ENCODE results near the gene GPC3. TPM values are rescaled to one million over a fixed set of nuclear protein-coding genes. Genes with fewer than 3 reads are reported as not detected.

Gene GPC3
- total and polyA plus RNA-seq, 2 donors (not counting 3 experiments of a cell fraction or from before 2014, with no cell fraction given) = not detected

- Histone ChIP-seq H3K4me3 (replicated peaks in 1 of 3; ENCODE audit: insufficient read depth in 1 of 3, low read depth in 1 of 3, low read length in 3 of 3) (no peak overlapping the region), H3K9me1 (replicated peaks; ENCODE audit: control insufficient read depth, extremely low read depth, insufficient read depth, low read length) (no peaks in the 10 kb centered on the region), H3K36me3 (ENCODE audit: control insufficient read depth in 2 of 2, extremely low read depth in 1 of 2, insufficient read depth in 2 of 2, low read length in 2 of 2) (no peaks in the 10 kb centered on the region), H3K9ac (replicated peaks; ENCODE audit: extremely low read depth, insufficient read depth, low read length) (no peak overlapping the region), H3K27ac (ENCODE audit: insufficient read depth, low read depth, low read length) (no peak overlapping the region), H3K9me3 (replicated peaks; ENCODE audit: control insufficient read depth, insufficient read depth, low read length) (no peaks in the 10 kb centered on the region), H3K4me1 (ENCODE audit: control insufficient read depth, extremely low read depth, insufficient read depth, low read length) (no peaks in the 10 kb centered on the region), H3K4me2 (ENCODE audit: insufficient read depth, low read length) (no peak overlapping the region), H3K27me3 (ENCODE audit: control insufficient read depth in 2 of 2, insufficient read depth in 2 of 2, low read length in 2 of 2) (no peaks in the 10 kb centered on the region), H3K79me2 (ENCODE audit: control insufficient read depth, insufficient read depth, low read length) (no peaks in the 10 kb centered on the region), H4K20me1 (replicated peaks; ENCODE audit: control insufficient read depth, extremely low read depth, insufficient read depth, low read length) (no peaks in the 10 kb centered on the region), H2AFZ (ENCODE audit: low read depth, low read length) (no peak overlapping the region)
- DNase-seq (ENCODE audit: low read depth, low spot score) = no peak
- ChIA-PET POLR2A (no interaction called here), CTCF (no interaction called here)
- dilution Hi-C loops (cut with MboI; ENCODE audit: extremely low pct_ligation_motif_present, low sequenced_read_pairs) = no loop called here
- intact Hi-C loops (cut with micrococcal nuclease) = no loop called here
- TF ChIP-seq MAX (IDR thresholded peaks at IDR 0.05; ENCODE audit: insufficient read depth, insufficient read length) = no peak
- no peak for TF ChIP-seq JUN (IDR thresholded peaks at IDR 0.05; ENCODE audit: borderline replicate concordance, insufficient read depth, insufficient read length, low read depth)
- no peak for TF ChIP-seq EZH2 (IDR thresholded peaks at IDR 0.05; ENCODE audit: borderline replicate concordance, low read depth, low read length, severe bottlenecking)
- no peak for TF ChIP-seq FOS (IDR thresholded peaks at IDR 0.05; ENCODE audit: borderline replicate concordance, insufficient read depth, low read length)
- no peak for TF ChIP-seq POLR2AphosphoS5 (IDR thresholded peaks at IDR 0.05; ENCODE audit: insufficient read depth, low read depth, low read length)
- TF ChIP-seq POLR2A (IDR thresholded peaks at IDR 0.05; ENCODE audit: low read depth, low read length) = no peak
- TF ChIP-seq CTCF (IDR thresholded peaks at IDR 0.05; ENCODE audit: extremely low read depth in 1 of 2, insufficient read depth in 1 of 2, low read depth in 1 of 2, low read length in 2 of 2) = no peak
- TF ChIP-seq GATA2 (IDR thresholded peaks at IDR 0.05; ENCODE audit: insufficient read depth, insufficient read length, low read depth, low read length) = no peak
- TF ChIP-seq MYC (IDR thresholded peaks at IDR 0.05; ENCODE audit: low read depth, low read length) = no peak
- no peak for FAIRE-seq
- BruUV-seq (replicated peaks) = no TSS peak
These were observed 105.4 kb downstream of the GPC3 start for GRCh38 chrX:133880032-133880443.
